ENCODE data around the gene RHBDD3. TPM values are rescaled to one million over a fixed set of nuclear protein-coding genes. Genes with fewer than 3 reads are reported as not detected.

RHBDD3 gene
- total RNA-seq, 2 experiments from 2014 or later = 30.0 to 34.7 TPM

Other genes with a start within 250 kb of the RHBDD3 start
- gene C22orf31, start 206.2 kb downstream of the RHBDD3 start, total RNA-seq = not detected
- under 1 TPM in 1 of 2 experiments, not detected in 1; 0.16 TPM for gene KREMEN1, start 194.9 kb downstream of the RHBDD3 start, total RNA-seq
- gene EMID1, start 62.1 kb downstream of the RHBDD3 start, total RNA-seq = not detected
- 100 to 1,000 TPM; 323 to 326 TPM for gene EWSR1, start 287 bp upstream of the RHBDD3 start, total RNA-seq
- 10 to 100 TPM; 10.9 to 11.4 TPM for gene GAS2L1, start 38.7 kb upstream of the RHBDD3 start, total RNA-seq
- gene RASL10A, start 47.7 kb upstream of the RHBDD3 start, total RNA-seq = 1 to 10 TPM; 1.4 to 1.6 TPM
- gene AP1B1, start 120.6 kb upstream of the RHBDD3 start, total RNA-seq = 10 to 100 TPM; 77.7 to 84.7 TPM
- gene RFPL1, start 170.6 kb upstream of the RHBDD3 start, total RNA-seq = not detected
- 1 to 10 TPM; 4.2 to 4.7 TPM for gene NEFH, start 212.2 kb upstream of the RHBDD3 start, total RNA-seq